IMR-90 (cell line): ENCODE measurements around the gene ANO8. TPM values are rescaled to one million over a fixed set of nuclear protein-coding genes. Genes with fewer than 3 reads are reported as not detected.

ENCODE experiments used
- ATAC-seq: fragments of 200-7000 bp; cut with Tn5 transposase; 2 replicates; pipeline ENCODE4 v1.9.1; 2020; ENCODE audit warnings: low read depth, mild to moderate bottlenecking, moderate library complexity
- BruUV-seq: library from RNA; stranded (reverse); fragments of 400-500 nt; replicated peaks from 2 replicates; lab custom pipeline; 2021; lab: Mats Ljungman, UMichigan
- CTCF ChIA-PET: fragments of 300-600 bp; formaldehyde crosslinking; extraction: SDS; loops from one replicate; lab custom pipeline; 2021; ENCODE audit warnings: antibody characterized with exemption; lab: Yijun Ruan, JAX
- POLR2A ChIA-PET: fragments of 300-600 bp; sonication (Branson Sonifier 250); formaldehyde crosslinking; loops from one replicate; lab custom pipeline; 2022; ENCODE audit warnings: antibody characterized with exemption; ENCODE audit not compliant: unreplicated experiment; lab: Charles Lee
- DNase-seq: peaks from one replicate; pipeline ENCODE4 v3.0.0; 2013
- H2AFZ ChIP-seq: replicated peaks from 2 replicates; pipeline ENCODE3; 2013; ENCODE audit warnings: low read length, mild to moderate bottlenecking; ENCODE audit not compliant: poor library complexity
- H2AK5ac ChIP-seq: 2 replicates; pipeline ENCODE4 v1.6.1; 2013; ENCODE audit warnings: low read depth, low read length, inconsistent platforms
- H2AK9ac ChIP-seq: replicated peaks from 2 replicates; pipeline ENCODE3; 2013; ENCODE audit warnings: mild to moderate bottlenecking, low read depth, low read length, moderate library complexity; ENCODE audit not compliant: poor library complexity
- H2BK120ac ChIP-seq: 2 replicates; pipeline ENCODE4 v1.6.1; 2013; ENCODE audit warnings: low read depth, low read length, inconsistent platforms
- H2BK15ac ChIP-seq: 3 replicates; pipeline ENCODE4 v1.6.1; 2013; ENCODE audit warnings: low read depth, low read length, inconsistent platforms
- H2BK20ac ChIP-seq: 2 replicates; pipeline ENCODE4 v1.6.1; 2013; ENCODE audit warnings: low read depth, mild to moderate bottlenecking, inconsistent platforms, low read length, moderate library complexity
- H2BK5ac ChIP-seq: 2 replicates; pipeline ENCODE4 v1.6.1; 2013; ENCODE audit warnings: mild to moderate bottlenecking, low read depth, low read length, inconsistent platforms; ENCODE audit not compliant: poor library complexity, severe bottlenecking
- H3K14ac ChIP-seq: replicated peaks from 2 replicates; pipeline ENCODE4 v1.6.1; 2013; ENCODE audit warnings: low read depth, low read length, inconsistent platforms
- H3K18ac ChIP-seq: 2 replicates; pipeline ENCODE4 v1.6.1; 2013; ENCODE audit warnings: low read depth, low read length, control low read depth
- H3K23ac ChIP-seq: 2 replicates; pipeline ENCODE4 v1.6.1; 2013; ENCODE audit warnings: low read depth, low read length, inconsistent platforms
- H3K27ac ChIP-seq: 2 replicates; pipeline ENCODE4 v1.5.1; 2013; ENCODE audit warnings: mild to moderate bottlenecking, control low read depth, low read length; ENCODE audit not compliant: insufficient read depth
- H3K27me3 ChIP-seq: 2 replicates; pipeline ENCODE4 v1.6.1; 2013; ENCODE audit warnings: low read length; ENCODE audit not compliant: control insufficient read depth, insufficient read depth
- H3K36me3 ChIP-seq: 2 replicates; pipeline ENCODE4 v1.6.1; 2013; ENCODE audit warnings: low read length, mixed read lengths; ENCODE audit not compliant: control insufficient read depth, insufficient read depth
- H3K4ac ChIP-seq: 2 replicates; pipeline ENCODE4 v1.6.1; 2013; ENCODE audit warnings: low read depth, low read length, inconsistent platforms
- H3K4me1 ChIP-seq: 2 replicates; pipeline ENCODE4 v1.6.1; 2013; ENCODE audit warnings: low read length, mixed read lengths; ENCODE audit not compliant: control insufficient read depth, insufficient read depth
- H3K4me2 ChIP-seq: 2 replicates; pipeline ENCODE4 v1.6.1; 2013; ENCODE audit warnings: low read depth, mild to moderate bottlenecking, control low read depth, low read length, moderate library complexity
- H3K4me3 ChIP-seq: 2 replicates; pipeline ENCODE4 v1.5.1; 2013; ENCODE audit warnings: low read depth, mild to moderate bottlenecking, control low read depth, low read length, moderate library complexity; ENCODE audit not compliant: insufficient read depth
- H3K56ac ChIP-seq: 2 replicates; pipeline ENCODE4 v1.6.1; 2013; ENCODE audit warnings: low read length, inconsistent platforms; ENCODE audit not compliant: insufficient read depth; ENCODE audit errors: extremely low read depth
- H3K79me1 ChIP-seq, 2 experiments: 2 replicates each; pipeline ENCODE4 v1.6.1; 2013; ENCODE audit warnings: low read length in 2 of 2, inconsistent platforms in 1 of 2, low read depth in 1 of 2
- H3K9ac ChIP-seq: 2 replicates; pipeline ENCODE4 v1.6.1; 2013; ENCODE audit warnings: low read depth, low read length, control low read depth
- H3K9me1 ChIP-seq: 2 replicates; pipeline ENCODE4 v1.6.1; 2013; ENCODE audit warnings: low read length, inconsistent platforms; ENCODE audit not compliant: insufficient read depth
- H3K9me3 ChIP-seq: 2 replicates; pipeline ENCODE4 v1.6.1; 2013; ENCODE audit warnings: low read length; ENCODE audit not compliant: control insufficient read depth, insufficient read depth
- H4K20me1 ChIP-seq: 2 replicates; pipeline ENCODE4 v1.6.1; 2013; ENCODE audit warnings: low read length, inconsistent platforms; ENCODE audit not compliant: insufficient read depth
- H4K5ac ChIP-seq: 2 replicates; pipeline ENCODE4 v1.6.1; 2013; ENCODE audit warnings: mild to moderate bottlenecking, low read depth, low read length, control low read depth
- H4K8ac ChIP-seq, 2 experiments: 2 replicates each; pipeline ENCODE4 v1.6.1; 2013; ENCODE audit warnings: low read depth in 2 of 2, low read length in 2 of 2, control low read depth in 1 of 2, inconsistent platforms in 1 of 2
- H4K91ac ChIP-seq: 2 replicates; pipeline ENCODE4 v1.6.1; 2013; ENCODE audit warnings: low read depth, low read length, inconsistent platforms; ENCODE audit not compliant: insufficient read depth
- CTCF ChIP-seq: conservative IDR thresholded peaks from 2 replicates; pipeline ENCODE4 v1.5.1; 2012; ENCODE audit warnings: mild to moderate bottlenecking, low read depth, low read length, improper control_type of control experiment
- ELK1 ChIP-seq: fragments of 150-350 bp; IDR thresholded peaks from 2 replicates; pipeline ENCODE4 v1.6.1; 2016; ENCODE audit warnings: low read depth, mild to moderate bottlenecking, low read length, moderate library complexity, borderline replicate concordance
- MAZ ChIP-seq: IDR thresholded peaks from 2 replicates; pipeline ENCODE4 v1.6.1; 2012; ENCODE audit warnings: low read depth, mild to moderate bottlenecking, low read length, improper control_type of control experiment, moderate library complexity, borderline replicate concordance
- WGBS, 2 experiments: methylation state at CpG; one replicate each; pipeline versions ENCODE4 v1.1.5 to v1.1.7; 2013; ENCODE audit warnings: missing lambda C conversion rate in 2 of 2; ENCODE audit not compliant: insufficient read length in 1 of 2; ENCODE audit errors: extremely low coverage in 2 of 2; 5-methylcytosine and 5-hydroxymethylcytosine counted together
- dilution Hi-C: fragments of 300-500 bp; cut with HindIII; formaldehyde crosslinking; loops from one replicate; pipeline ENCODE4 v1.14.3; 2018; ENCODE audit warnings: low sequenced_read_pairs; ENCODE audit not compliant: unreplicated experiment
- in situ Hi-C: fragments of 300-500 bp; cut with MboI; formaldehyde crosslinking; loops from 3 replicates; pipeline ENCODE4 v1.14.3; 2019; ENCODE audit warnings: low sequenced_read_pairs, inconsistent platforms, mixed read lengths
- intact Hi-C: fragments of 100-400 bp; cut with micrococcal nuclease; formaldehyde crosslinking; loops from 2 replicates; pipeline ENCODE4 v1.10.0; 2022
- polyA plus RNA-seq, 3 experiments: library from polyadenylated mRNA; depleted of rRNA; stranded (reverse); fragments of >200 nt; gene quantifications; 2 replicates each; pipeline ENCODE4 v1.2.3, GENCODE V29; 2012; ENCODE audit warnings: low replicate concordance in 1 of 3
- total RNA-seq: library from RNA; depleted of rRNA; stranded (reverse); fragments of >200 nt; gene quantifications from 2 replicates; pipeline ENCODE4 v1.2.3, GENCODE V29; 2012

Gene ANO8
- total and polyA plus RNA-seq, 2 of the 4 experiments (the other 2 are of a cell fraction), result 1.6 to 5.6 TPM

DNA sequence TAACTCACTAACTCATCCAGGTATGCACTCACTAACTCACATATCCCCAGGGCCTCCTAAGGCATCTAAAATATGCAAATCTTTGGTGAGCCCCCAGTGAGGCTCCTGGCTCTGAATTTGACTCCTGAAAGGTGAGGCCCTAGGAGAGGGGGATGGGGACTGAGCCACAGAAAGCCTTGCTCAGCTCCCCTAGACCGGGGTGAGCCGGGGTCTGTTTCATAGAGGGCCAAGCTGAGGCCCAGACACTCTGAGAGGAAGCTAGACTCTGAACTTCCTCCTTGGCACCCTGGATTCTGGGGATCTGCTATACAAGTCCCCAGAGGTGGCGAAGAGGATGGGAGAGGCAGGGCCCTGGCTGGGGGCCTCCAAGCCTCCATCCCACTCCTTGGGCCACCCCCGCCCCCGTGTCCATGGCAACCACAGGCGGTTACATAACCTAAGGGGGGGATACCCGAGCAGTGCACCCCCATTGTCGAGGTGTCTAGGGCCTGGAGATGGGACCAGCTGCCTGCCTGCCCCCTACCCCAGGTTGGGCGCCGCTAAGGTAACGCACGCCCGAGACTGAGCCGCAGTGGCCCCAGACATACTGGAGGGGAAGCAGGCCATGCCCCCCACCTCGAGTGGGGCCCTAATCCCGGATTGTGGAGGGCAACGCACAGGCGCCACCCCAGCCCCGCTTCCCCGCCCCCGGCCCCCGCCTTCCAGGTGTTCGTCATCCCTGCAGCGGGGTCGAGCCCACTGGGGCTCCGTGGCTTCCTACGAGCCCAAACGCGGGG is 32.1 kb downstream of the ANO8 start:
- peak overlapping the region; percentile 90 for H3K4me2 ChIP-seq
- H2AK5ac ChIP-seq, result peak overlapping the region; percentile 24; the same call in 1 of the 2 replicates
- no peak overlapping the region for H4K5ac ChIP-seq
- peaks cover 4% of the 10 kb centered on the region for H3K9me3 ChIP-seq
- no peak overlapping the region for H3K23ac ChIP-seq
- ATAC-seq, result no peak
- peak overlapping the region; percentile 61 for H3K4me3 ChIP-seq
- H3K4me1 ChIP-seq, result peaks cover 8% of the 10 kb centered on the region
- no peak overlapping the region for H2BK15ac ChIP-seq
- TF ChIP-seq ELK1, result no peak
- TF ChIP-seq CTCF, result no peak
- TF ChIP-seq MAZ, result no peak
- H3K14ac ChIP-seq, result peak overlapping the region; percentile 37; the same call in 1 of the 2 replicates
- peak overlapping the region; percentile 31 for H2BK5ac ChIP-seq
- H2BK120ac ChIP-seq, result 0 out of 2 replicates have a peak overlapping the region, but pooled peaks have one; percentile 3
- H2BK20ac ChIP-seq, result no peak overlapping the region
- BruUV-seq, result no TSS peak
- H3K27ac ChIP-seq, result peak overlapping the region; percentile 11
- ChIA-PET CTCF (no interaction called here), POLR2A (no interaction called here)
- H4K20me1 ChIP-seq, result no peaks in the 10 kb centered on the region
- dilution Hi-C loops, result no loop called here
- H3K9me1 ChIP-seq, result peaks cover 14% of the 10 kb centered on the region
- no peak for DNase-seq
- H3K36me3 ChIP-seq, result peaks cover 8% of the 10 kb centered on the region
- peak overlapping the region; percentile 90 for H2AK9ac ChIP-seq
- no peak overlapping the region for H3K56ac ChIP-seq
- H3K18ac ChIP-seq, result no peak overlapping the region
- peak overlapping the region; percentile 21 to 36; a peak in 2 of 4 replicates for H4K8ac ChIP-seq
- WGBS, 2 experiments, result 10% methylated on average over 17 of the region's 29 CpGs; no CpG with 5 or more reads in 1 of the 2 experiments
- peak overlapping the region; percentile 49; the same call in 1 of the 2 replicates for H4K91ac ChIP-seq
- peaks cover 14 to 44% of the 10 kb centered on the region in 2 experiments for H3K79me1 ChIP-seq
- H3K27me3 ChIP-seq, result no peaks in the 10 kb centered on the region
- H3K4ac ChIP-seq, result peak overlapping the region; percentile 19; the same call in 1 of the 2 replicates
- intact Hi-C loops, result loop anchor here (1.0 kb wide), 1 partner anchor 10 kb away; no protein-coding TSS in a partner anchor
- H2AFZ ChIP-seq, result peak overlapping the region; percentile 90
- peak overlapping the region; percentile 35 for H3K9ac ChIP-seq
- in situ Hi-C loops, result no loop called here
